ENCODE data around the gene TTN. TPM values are rescaled to one million over a fixed set of nuclear protein-coding genes. Genes with fewer than 3 reads are reported as not detected.

TTN gene
- total RNA-seq, 3 donors from 2014 or later, result 1.3 to 8.6 (median 2.1) TPM

GRCh38 chr2:178523596-178524134, 283.6 kb downstream of the TTN start:
- ATAC-seq, result peak; percentile 25
- Histone ChIP-seq H3K9me3 (no peaks in the 10 kb centered on the region), H3K4me1 (ENCODE audit: low read depth) (peaks cover 7% of the 10 kb centered on the region), H3K4me3 (peak overlapping the region; percentile 40), H3K36me3 (ENCODE audit: low read depth) (no peaks in the 10 kb centered on the region)
- intact Hi-C loops (cut with DNase I, micrococcal nuclease), result no loop called here
- no peak for TF ChIP-seq CTCF (IDR thresholded peaks at IDR 0.05)
- no peak for DNase-seq

GRCh38 chr2:178522950-178523595, 284.1 kb downstream of the TTN start:
- intact Hi-C loops (cut with DNase I, micrococcal nuclease), result no loop called here
- peak overlapping the region; percentile 40 for H3K4me3 ChIP-seq

GRCh38 chr2:178521304-178522150, 285.7 kb downstream of the TTN start:
- H3K4me3 ChIP-seq, result no peak overlapping the region
- no peak for DNase-seq
- intact Hi-C loops (cut with DNase I, micrococcal nuclease), result no loop called here
- TF ChIP-seq CTCF (IDR thresholded peaks at IDR 0.05), result no peak
- no peaks in the 10 kb centered on the region for H3K36me3 ChIP-seq (ENCODE audit: low read depth)
- peaks cover 7% of the 10 kb centered on the region for H3K4me1 ChIP-seq (ENCODE audit: low read depth)
- ATAC-seq, result peak; percentile 12
- no peaks in the 10 kb centered on the region for H3K9me3 ChIP-seq

More at GRCh38 chr2:178522950-178523595, 284.1 kb downstream of the TTN start:
- ATAC-seq, result peak; percentile 99
- peak; percentile 61 for TF ChIP-seq CTCF (IDR thresholded peaks at IDR 0.05)
- DNase-seq, result peak; percentile 73 to 88 (median 85)
- H3K4me1 ChIP-seq (ENCODE audit: low read depth), result peaks cover 7% of the 10 kb centered on the region
- no peaks in the 10 kb centered on the region for H3K36me3 ChIP-seq (ENCODE audit: low read depth)
- H3K9me3 ChIP-seq, result no peaks in the 10 kb centered on the region

GRCh38 chr2:178517496-178517895, 289.7 kb downstream of the TTN start:
- ATAC-seq, result no peak
- intact Hi-C loops (cut with DNase I, micrococcal nuclease), result no loop called here

GRCh38 chr2:178514664-178515063, 292.6 kb downstream of the TTN start:
- ATAC-seq (no peak), DNase-seq (no peak)
- Histone ChIP-seq H3K4me1 (ENCODE audit: low read depth) (no peaks in the 10 kb centered on the region), H3K36me3 (ENCODE audit: low read depth) (no peaks in the 10 kb centered on the region), H3K9me3 (no peaks in the 10 kb centered on the region), H3K4me3 (no peak overlapping the region)
- no peak for TF ChIP-seq CTCF (IDR thresholded peaks at IDR 0.05)
- intact Hi-C loops (cut with DNase I, micrococcal nuclease), result no loop called here

More at GRCh38 chr2:178517496-178517895, 289.7 kb downstream of the TTN start:
- no peaks in the 10 kb centered on the region for H3K36me3 ChIP-seq (ENCODE audit: low read depth)
- H3K4me3 ChIP-seq, result no peak overlapping the region
- DNase-seq, result no peak
- TF ChIP-seq CTCF (IDR thresholded peaks at IDR 0.05), result no peak
- H3K4me1 ChIP-seq (ENCODE audit: low read depth), result peaks cover 7% of the 10 kb centered on the region
- no peaks in the 10 kb centered on the region for H3K9me3 ChIP-seq
